Endothelial cell of umbilical vein (primary cell): ENCODE measurements around the gene F8. TPM values are rescaled to one million over a fixed set of nuclear protein-coding genes. Genes with fewer than 3 reads are reported as not detected.

Source experiments
- BruUV-seq: library from RNA; stranded (reverse); fragments of 400-500 nt; replicated peaks from 2 replicates; lab custom pipeline; 2021; lab: Mats Ljungman, UMichigan
- CTCF ChIA-PET: fragments of 300-600, 350-600 bp; sonication (Branson Sonifier 250); formaldehyde crosslinking; loops from one replicate; lab custom pipeline; 2021; ENCODE audit warnings: antibody characterized with exemption, inconsistent platforms; lab: Charles Lee
- POLR2A ChIA-PET: fragments of 300-600, 350-600 bp; sonication (Branson Sonifier 250); formaldehyde crosslinking; loops from one replicate; lab custom pipeline; 2021; ENCODE audit warnings: antibody characterized with exemption, inconsistent platforms; lab: Charles Lee
- DNase-seq: peaks from one replicate; pipeline ENCODE4 v3.0.0-alpha.2; 2011; ENCODE audit warnings: low read depth, low spot score
- FAIRE-seq: peaks from 2 replicates; lab custom pipeline; 2011; peaks lifted over from hg19 to GRCh38; lab: Jason Lieb, UNC
- H2AFZ ChIP-seq: 2 replicates; pipeline ENCODE4 v1.6.0; 2012; ENCODE audit warnings: low read depth, low read length, control low read depth, inconsistent platforms
- H3K27ac ChIP-seq: 2 replicates; pipeline ENCODE4 v1.5.1; 2011; ENCODE audit warnings: low read depth, mild to moderate bottlenecking, control low read depth, low read length, moderate library complexity; ENCODE audit not compliant: insufficient read depth
- H3K27me3 ChIP-seq, 2 experiments: 2 replicates each; pipeline versions ENCODE4 v1.6.0 to v1.6.1; 2011; ENCODE audit warnings: low read length in 2 of 2, mixed read lengths in 1 of 2; ENCODE audit not compliant: control insufficient read depth in 2 of 2, insufficient read depth in 2 of 2
- H3K36me3 ChIP-seq, 2 experiments: 2 replicates in 1 of 2; 3 replicates in 1 of 2; pipeline ENCODE4 v1.5.1; 2011; ENCODE audit warnings: low read length in 2 of 2, mild to moderate bottlenecking in 1 of 2, moderate library complexity in 1 of 2; ENCODE audit not compliant: control insufficient read depth in 2 of 2, insufficient read depth in 2 of 2; ENCODE audit errors: extremely low read depth in 1 of 2
- H3K4me1 ChIP-seq: 3 replicates; pipeline ENCODE4 v1.5.1; 2011; ENCODE audit warnings: mild to moderate bottlenecking, low read length; ENCODE audit not compliant: control insufficient read depth, insufficient read depth; ENCODE audit errors: extremely low read depth
- H3K4me2 ChIP-seq: 2 replicates; pipeline ENCODE4 v1.6.1; 2011; ENCODE audit warnings: low read length, control low read depth, mixed read lengths; ENCODE audit not compliant: insufficient read depth
- H3K4me3 ChIP-seq, 3 experiments: fragments of 200-600 bp in 1 of 3; sonication (generic), shearing (Covaris generic) in 1 of 3; replicated peaks in 1 of 3; 2 replicates each; pipeline ENCODE4 v1.5.1; 2011 to 2016; ENCODE audit warnings: control low read depth in 3 of 3, low read length in 3 of 3, mild to moderate bottlenecking in 2 of 3, inconsistent platforms in 1 of 3, low read depth in 1 of 3, moderate library complexity in 1 of 3; ENCODE audit not compliant: insufficient read depth in 1 of 3
- H3K79me2 ChIP-seq: 2 replicates; pipeline ENCODE4 v1.6.0; 2012; ENCODE audit warnings: low read length, inconsistent platforms; ENCODE audit not compliant: control insufficient read depth, insufficient read depth
- H3K9ac ChIP-seq: replicated peaks from 2 replicates; pipeline ENCODE3; 2011; ENCODE audit warnings: low read length, control low read depth; ENCODE audit not compliant: insufficient read depth; ENCODE audit errors: extremely low read depth
- H3K9me1 ChIP-seq: replicated peaks from 3 replicates; pipeline ENCODE4 v1.6.0; 2011; ENCODE audit warnings: mild to moderate bottlenecking, low read length; ENCODE audit not compliant: control insufficient read depth, insufficient read depth; ENCODE audit errors: extremely low read depth
- H3K9me3 ChIP-seq: replicated peaks from 2 replicates; pipeline ENCODE4 v1.5.1; 2012; ENCODE audit warnings: low read length, inconsistent platforms; ENCODE audit not compliant: control insufficient read depth, insufficient read depth
- H4K20me1 ChIP-seq: replicated peaks from 2 replicates; pipeline ENCODE3; 2011; ENCODE audit warnings: mild to moderate bottlenecking, low read length; ENCODE audit not compliant: control insufficient read depth, insufficient read depth; ENCODE audit errors: extremely low read depth
- EZH2 ChIP-seq: IDR thresholded peaks from 2 replicates; pipeline ENCODE4 v1.6.1; 2012; ENCODE audit warnings: borderline replicate concordance, low read depth, mild to moderate bottlenecking, moderate library complexity, low read length, inconsistent platforms; ENCODE audit not compliant: severe bottlenecking
- FOS ChIP-seq: IDR thresholded peaks from 2 replicates; pipeline ENCODE4 v1.6.1; 2011; ENCODE audit warnings: mild to moderate bottlenecking, low read length, moderate library complexity, borderline replicate concordance; ENCODE audit not compliant: insufficient read depth
- GATA2 ChIP-seq: IDR thresholded peaks from 2 replicates; pipeline ENCODE4 v1.7.0; 2011; ENCODE audit warnings: low read depth, mild to moderate bottlenecking, moderate library complexity, mixed read lengths, low read length; ENCODE audit not compliant: insufficient read length, insufficient read depth
- JUN ChIP-seq: IDR thresholded peaks from 2 replicates; pipeline ENCODE4 v1.6.1; 2011; ENCODE audit warnings: borderline replicate concordance, low read depth; ENCODE audit not compliant: insufficient read length, insufficient read depth
- MYC ChIP-seq: IDR thresholded peaks from one replicate; pipeline ENCODE4 v1.6.1; 2011; ENCODE audit warnings: mild to moderate bottlenecking, low read depth, low read length
- POLR2A ChIP-seq: IDR thresholded peaks from 2 replicates; pipeline ENCODE4 v1.6.1; 2012; ENCODE audit warnings: low read depth, mild to moderate bottlenecking, control low read depth, low read length
- POLR2AphosphoS5 ChIP-seq: IDR thresholded peaks from 2 replicates; pipeline ENCODE4 v1.6.1; 2012; ENCODE audit warnings: low read depth, mild to moderate bottlenecking, control low read depth, low read length, moderate library complexity; ENCODE audit not compliant: insufficient read depth
- dilution Hi-C: fragments of 300-500 bp; cut with MboI; formaldehyde crosslinking; loops from one replicate; pipeline ENCODE4 v1.15.0; 2019; ENCODE audit warnings: low sequenced_read_pairs; ENCODE audit not compliant: extremely low pct_ligation_motif_present
- intact Hi-C: fragments of 100-400 bp; cut with micrococcal nuclease; formaldehyde crosslinking; loops from one replicate; pipeline ENCODE4 v1.10.0; 2022
- polyA plus RNA-seq, 4 experiments: library from polyadenylated mRNA; depleted of rRNA in 3 of 4; stranded (reverse) in 3 of 4; unstranded in 1 of 4; fragments of >200 nt; gene quantifications; 2 replicates each; pipeline versions ENCODE4 v1.2.1 to v1.2.3, GENCODE V29; 2011 to 2012; ENCODE audit warnings: missing spikeins in 1 of 4
- total RNA-seq: library from RNA; stranded (reverse); gene quantifications from 2 replicates; pipeline ENCODE4 v1.2.3, GENCODE V29; 2021
- TF ChIP-seq, protein P1 (sequence below), 2 donors: IDR thresholded peaks; 1 replicate in 1 of 2; 2 replicates in 1 of 2; pipeline ENCODE4 v1.5.1; 2011; ENCODE audit warnings: low read length in 2 of 2, mild to moderate bottlenecking in 2 of 2, moderate library complexity in 2 of 2, control low read depth in 1 of 2, inconsistent platforms in 1 of 2, low read depth in 1 of 2; ENCODE audit not compliant: insufficient read depth in 1 of 2; ENCODE audit errors: extremely low read depth in 1 of 2
- TF ChIP-seq, protein P2 (sequence below): IDR thresholded peaks from 2 replicates; pipeline ENCODE4 v1.6.1; 2011; ENCODE audit not compliant: insufficient read depth, insufficient read length

F8 gene
- total and polyA plus RNA-seq, 2 donors (not counting 3 experiments of a cell fraction or from before 2014, with no cell fraction given), result 0.62 to 1.1 TPM

DNA sequence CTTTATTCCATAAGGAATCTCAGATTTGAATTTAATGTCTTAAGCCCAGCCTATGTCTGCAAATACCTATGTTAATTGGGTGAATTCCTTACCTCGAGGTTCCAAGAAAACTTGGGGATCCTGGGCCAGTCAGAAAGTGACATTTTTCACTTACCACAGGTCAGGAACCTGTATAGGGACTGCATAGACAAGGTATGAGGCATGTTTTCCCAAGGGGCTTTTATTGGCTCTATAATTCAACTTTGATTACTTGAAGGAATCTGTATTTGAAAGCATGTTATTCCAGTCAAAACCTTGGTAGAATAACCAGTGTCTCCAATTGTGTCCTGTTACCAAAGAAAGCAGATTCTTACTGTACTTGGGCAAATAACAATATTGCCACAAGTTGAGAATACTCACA is 208.7 kb downstream of the F8 start:
- Histone ChIP-seq H3K27me3 (no peaks in the 10 kb centered on the region), H3K79me2 (no peaks in the 10 kb centered on the region), H3K4me3 (no peak overlapping the region), H3K4me1 (no peaks in the 10 kb centered on the region), H3K9ac (no peak overlapping the region), H4K20me1 (no peaks in the 10 kb centered on the region), H3K4me2 (no peak overlapping the region), H2AFZ (no peak overlapping the region), H3K9me1 (no peaks in the 10 kb centered on the region), H3K36me3 (no peaks in the 10 kb centered on the region), H3K27ac (no peak overlapping the region), H3K9me3 (no peaks in the 10 kb centered on the region)
- dilution Hi-C loops (no loop called here), intact Hi-C loops (no loop called here)
- DNase-seq (no peak), FAIRE-seq (no peak)
- ChIA-PET POLR2A (no interaction called here), CTCF (no interaction called here)
- no TSS peak for BruUV-seq
- TF ChIP-seq JUN (no peak), MYC (no peak), GATA2 (no peak), FOS (no peak), POLR2AphosphoS5 (no peak), EZH2 (no peak), POLR2A (no peak)
- TF ChIP-seq, protein P1, sequence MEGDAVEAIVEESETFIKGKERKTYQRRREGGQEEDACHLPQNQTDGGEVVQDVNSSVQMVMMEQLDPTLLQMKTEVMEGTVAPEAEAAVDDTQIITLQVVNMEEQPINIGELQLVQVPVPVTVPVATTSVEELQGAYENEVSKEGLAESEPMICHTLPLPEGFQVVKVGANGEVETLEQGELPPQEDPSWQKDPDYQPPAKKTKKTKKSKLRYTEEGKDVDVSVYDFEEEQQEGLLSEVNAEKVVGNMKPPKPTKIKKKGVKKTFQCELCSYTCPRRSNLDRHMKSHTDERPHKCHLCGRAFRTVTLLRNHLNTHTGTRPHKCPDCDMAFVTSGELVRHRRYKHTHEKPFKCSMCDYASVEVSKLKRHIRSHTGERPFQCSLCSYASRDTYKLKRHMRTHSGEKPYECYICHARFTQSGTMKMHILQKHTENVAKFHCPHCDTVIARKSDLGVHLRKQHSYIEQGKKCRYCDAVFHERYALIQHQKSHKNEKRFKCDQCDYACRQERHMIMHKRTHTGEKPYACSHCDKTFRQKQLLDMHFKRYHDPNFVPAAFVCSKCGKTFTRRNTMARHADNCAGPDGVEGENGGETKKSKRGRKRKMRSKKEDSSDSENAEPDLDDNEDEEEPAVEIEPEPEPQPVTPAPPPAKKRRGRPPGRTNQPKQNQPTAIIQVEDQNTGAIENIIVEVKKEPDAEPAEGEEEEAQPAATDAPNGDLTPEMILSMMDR (IDR thresholded peaks at IDR 0.05; ENCODE audit: extremely low read depth in 1 of 2, insufficient read depth in 1 of 2, low read depth in 1 of 2, low read length in 2 of 2), result no peak
- TF ChIP-seq, protein P2, sequence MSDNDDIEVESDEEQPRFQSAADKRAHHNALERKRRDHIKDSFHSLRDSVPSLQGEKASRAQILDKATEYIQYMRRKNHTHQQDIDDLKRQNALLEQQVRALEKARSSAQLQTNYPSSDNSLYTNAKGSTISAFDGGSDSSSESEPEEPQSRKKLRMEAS, result no peak
